Gastroesophageal sphincter (tissue), 3 donors: ENCODE results near the gene VN1R2.

Experiments
- POLR2A ChIP-seq, 2 donors: fragments of 450-650 bp; IDR thresholded peaks; one replicate each; pipeline ENCODE4 v1.6.1; 2017; ENCODE audit warnings: antibody characterized with exemption in 2 of 2, mild to moderate bottlenecking in 2 of 2, moderate library complexity in 1 of 2
- TF ChIP-seq, protein P1 (sequence below), 4 experiments: fragments of 200-600 bp in 2 of 4; fragments of 450-650 bp in 2 of 4; sonication (generic) in 1 of 4; IDR thresholded peaks; one replicate each; pipeline ENCODE4 v1.5.1; 2017 to 2019; ENCODE audit warnings: antibody characterized with exemption in 4 of 4, mild to moderate bottlenecking in 2 of 4, moderate library complexity in 2 of 4

DNA sequence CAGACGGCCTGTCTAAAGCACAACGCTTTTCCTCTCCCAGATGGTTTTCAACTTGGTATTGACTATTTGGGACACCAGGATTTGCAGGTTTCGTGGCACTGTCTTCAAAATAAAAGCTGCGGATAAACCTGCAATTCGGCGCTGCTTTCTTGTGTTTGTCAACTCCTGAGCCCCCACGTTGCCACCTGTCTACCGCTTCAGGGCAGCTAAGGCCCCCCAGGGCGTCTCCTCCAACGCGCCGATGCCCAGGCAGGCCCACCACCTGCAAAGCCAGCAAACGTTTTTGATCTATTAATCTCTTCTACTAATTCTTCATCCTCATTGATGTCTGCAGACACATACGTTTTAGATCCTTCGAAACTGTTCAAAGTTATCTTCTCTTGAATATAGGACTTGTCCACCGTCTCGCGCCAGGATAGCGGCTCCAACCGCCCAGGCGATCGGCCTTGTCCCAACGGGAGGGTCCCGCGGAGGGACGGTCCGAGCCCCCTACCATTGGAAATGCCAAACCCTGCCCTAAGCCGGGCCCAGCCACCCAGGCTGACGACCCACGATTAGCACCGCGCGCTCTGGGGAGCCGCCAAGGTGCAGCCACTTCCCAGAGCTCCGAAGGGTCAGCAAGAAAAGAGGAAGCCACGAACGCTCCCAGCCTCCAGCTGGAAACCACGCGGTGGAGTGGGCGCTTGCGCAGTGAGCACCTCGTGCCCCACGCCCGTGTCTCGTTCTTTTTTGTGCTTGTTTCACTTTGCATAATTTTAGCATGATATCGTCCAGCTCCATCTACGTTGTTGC is 32.9 kb downstream of the VN1R2 start:
- TF ChIP-seq, protein P1, sequence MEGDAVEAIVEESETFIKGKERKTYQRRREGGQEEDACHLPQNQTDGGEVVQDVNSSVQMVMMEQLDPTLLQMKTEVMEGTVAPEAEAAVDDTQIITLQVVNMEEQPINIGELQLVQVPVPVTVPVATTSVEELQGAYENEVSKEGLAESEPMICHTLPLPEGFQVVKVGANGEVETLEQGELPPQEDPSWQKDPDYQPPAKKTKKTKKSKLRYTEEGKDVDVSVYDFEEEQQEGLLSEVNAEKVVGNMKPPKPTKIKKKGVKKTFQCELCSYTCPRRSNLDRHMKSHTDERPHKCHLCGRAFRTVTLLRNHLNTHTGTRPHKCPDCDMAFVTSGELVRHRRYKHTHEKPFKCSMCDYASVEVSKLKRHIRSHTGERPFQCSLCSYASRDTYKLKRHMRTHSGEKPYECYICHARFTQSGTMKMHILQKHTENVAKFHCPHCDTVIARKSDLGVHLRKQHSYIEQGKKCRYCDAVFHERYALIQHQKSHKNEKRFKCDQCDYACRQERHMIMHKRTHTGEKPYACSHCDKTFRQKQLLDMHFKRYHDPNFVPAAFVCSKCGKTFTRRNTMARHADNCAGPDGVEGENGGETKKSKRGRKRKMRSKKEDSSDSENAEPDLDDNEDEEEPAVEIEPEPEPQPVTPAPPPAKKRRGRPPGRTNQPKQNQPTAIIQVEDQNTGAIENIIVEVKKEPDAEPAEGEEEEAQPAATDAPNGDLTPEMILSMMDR (IDR thresholded peaks at IDR 0.05): no peak
- no peak for TF ChIP-seq POLR2A (IDR thresholded peaks at IDR 0.05)
